Endothelial cell of umbilical vein (primary cell): ENCODE results near the gene MAML2. TPM values are rescaled to one million over a fixed set of nuclear protein-coding genes. Genes with fewer than 3 reads are reported as not detected.

ENCODE experiments used
- BruUV-seq: library from RNA; stranded (reverse); fragments of 400-500 nt; replicated peaks from 2 replicates; lab custom pipeline; 2021; lab: Mats Ljungman, UMichigan
- CTCF ChIA-PET: fragments of 300-600, 350-600 bp; sonication (Branson Sonifier 250); formaldehyde crosslinking; loops from one replicate; lab custom pipeline; 2021; ENCODE audit warnings: antibody characterized with exemption, inconsistent platforms; lab: Charles Lee
- POLR2A ChIA-PET: fragments of 300-600, 350-600 bp; sonication (Branson Sonifier 250); formaldehyde crosslinking; loops from one replicate; lab custom pipeline; 2021; ENCODE audit warnings: antibody characterized with exemption, inconsistent platforms; lab: Charles Lee
- DNase-seq: peaks from one replicate; pipeline ENCODE4 v3.0.0-alpha.2; 2011; ENCODE audit warnings: low read depth, low spot score
- FAIRE-seq: peaks from 2 replicates; lab custom pipeline; 2011; peaks lifted over from hg19 to GRCh38; lab: Jason Lieb, UNC
- H2AFZ ChIP-seq: 2 replicates; pipeline ENCODE4 v1.6.0; 2012; ENCODE audit warnings: low read depth, low read length, control low read depth, inconsistent platforms
- H3K27ac ChIP-seq: 2 replicates; pipeline ENCODE4 v1.5.1; 2011; ENCODE audit warnings: low read depth, mild to moderate bottlenecking, control low read depth, low read length, moderate library complexity; ENCODE audit not compliant: insufficient read depth
- H3K27me3 ChIP-seq, 2 experiments: 2 replicates each; pipeline versions ENCODE4 v1.6.0 to v1.6.1; 2011; ENCODE audit warnings: low read length in 2 of 2, mixed read lengths in 1 of 2; ENCODE audit not compliant: control insufficient read depth in 2 of 2, insufficient read depth in 2 of 2
- H3K36me3 ChIP-seq, 2 experiments: 2 replicates in 1 of 2; 3 replicates in 1 of 2; pipeline ENCODE4 v1.5.1; 2011; ENCODE audit warnings: low read length in 2 of 2, mild to moderate bottlenecking in 1 of 2, moderate library complexity in 1 of 2; ENCODE audit not compliant: control insufficient read depth in 2 of 2, insufficient read depth in 2 of 2; ENCODE audit errors: extremely low read depth in 1 of 2
- H3K4me1 ChIP-seq: 3 replicates; pipeline ENCODE4 v1.5.1; 2011; ENCODE audit warnings: mild to moderate bottlenecking, low read length; ENCODE audit not compliant: control insufficient read depth, insufficient read depth; ENCODE audit errors: extremely low read depth
- H3K4me2 ChIP-seq: 2 replicates; pipeline ENCODE4 v1.6.1; 2011; ENCODE audit warnings: low read length, control low read depth, mixed read lengths; ENCODE audit not compliant: insufficient read depth
- H3K4me3 ChIP-seq, 3 experiments: fragments of 200-600 bp in 1 of 3; sonication (generic), shearing (Covaris generic) in 1 of 3; replicated peaks in 1 of 3; 2 replicates each; pipeline ENCODE4 v1.5.1; 2011 to 2016; ENCODE audit warnings: control low read depth in 3 of 3, low read length in 3 of 3, mild to moderate bottlenecking in 2 of 3, inconsistent platforms in 1 of 3, low read depth in 1 of 3, moderate library complexity in 1 of 3; ENCODE audit not compliant: insufficient read depth in 1 of 3
- H3K79me2 ChIP-seq: 2 replicates; pipeline ENCODE4 v1.6.0; 2012; ENCODE audit warnings: low read length, inconsistent platforms; ENCODE audit not compliant: control insufficient read depth, insufficient read depth
- H3K9ac ChIP-seq: replicated peaks from 2 replicates; pipeline ENCODE3; 2011; ENCODE audit warnings: low read length, control low read depth; ENCODE audit not compliant: insufficient read depth; ENCODE audit errors: extremely low read depth
- H3K9me1 ChIP-seq: replicated peaks from 3 replicates; pipeline ENCODE4 v1.6.0; 2011; ENCODE audit warnings: mild to moderate bottlenecking, low read length; ENCODE audit not compliant: control insufficient read depth, insufficient read depth; ENCODE audit errors: extremely low read depth
- H3K9me3 ChIP-seq: replicated peaks from 2 replicates; pipeline ENCODE4 v1.5.1; 2012; ENCODE audit warnings: low read length, inconsistent platforms; ENCODE audit not compliant: control insufficient read depth, insufficient read depth
- H4K20me1 ChIP-seq: replicated peaks from 2 replicates; pipeline ENCODE3; 2011; ENCODE audit warnings: mild to moderate bottlenecking, low read length; ENCODE audit not compliant: control insufficient read depth, insufficient read depth; ENCODE audit errors: extremely low read depth
- GATA2 ChIP-seq: IDR thresholded peaks from 2 replicates; pipeline ENCODE4 v1.7.0; 2011; ENCODE audit warnings: low read depth, mild to moderate bottlenecking, moderate library complexity, mixed read lengths, low read length; ENCODE audit not compliant: insufficient read length, insufficient read depth
- JUN ChIP-seq: IDR thresholded peaks from 2 replicates; pipeline ENCODE4 v1.6.1; 2011; ENCODE audit warnings: borderline replicate concordance, low read depth; ENCODE audit not compliant: insufficient read length, insufficient read depth
- POLR2AphosphoS5 ChIP-seq: IDR thresholded peaks from 2 replicates; pipeline ENCODE4 v1.6.1; 2012; ENCODE audit warnings: low read depth, mild to moderate bottlenecking, control low read depth, low read length, moderate library complexity; ENCODE audit not compliant: insufficient read depth
- dilution Hi-C: fragments of 300-500 bp; cut with MboI; formaldehyde crosslinking; loops from one replicate; pipeline ENCODE4 v1.15.0; 2019; ENCODE audit warnings: low sequenced_read_pairs; ENCODE audit not compliant: extremely low pct_ligation_motif_present
- intact Hi-C: fragments of 100-400 bp; cut with micrococcal nuclease; formaldehyde crosslinking; loops from one replicate; pipeline ENCODE4 v1.10.0; 2022
- polyA plus RNA-seq, 4 experiments: library from polyadenylated mRNA; depleted of rRNA in 3 of 4; stranded (reverse) in 3 of 4; unstranded in 1 of 4; fragments of >200 nt; gene quantifications; 2 replicates each; pipeline versions ENCODE4 v1.2.1 to v1.2.3, GENCODE V29; 2011 to 2012; ENCODE audit warnings: missing spikeins in 1 of 4
- total RNA-seq: library from RNA; stranded (reverse); gene quantifications from 2 replicates; pipeline ENCODE4 v1.2.3, GENCODE V29; 2021
- TF ChIP-seq, protein P1 (sequence below), 2 donors: IDR thresholded peaks; 1 replicate in 1 of 2; 2 replicates in 1 of 2; pipeline ENCODE4 v1.5.1; 2011; ENCODE audit warnings: low read length in 2 of 2, mild to moderate bottlenecking in 2 of 2, moderate library complexity in 2 of 2, control low read depth in 1 of 2, inconsistent platforms in 1 of 2, low read depth in 1 of 2; ENCODE audit not compliant: insufficient read depth in 1 of 2; ENCODE audit errors: extremely low read depth in 1 of 2

MAML2 gene
- total and polyA plus RNA-seq, 2 donors (not counting 3 experiments of a cell fraction or from before 2014, with no cell fraction given) = 12.4 to 16.8 TPM

DNA sequence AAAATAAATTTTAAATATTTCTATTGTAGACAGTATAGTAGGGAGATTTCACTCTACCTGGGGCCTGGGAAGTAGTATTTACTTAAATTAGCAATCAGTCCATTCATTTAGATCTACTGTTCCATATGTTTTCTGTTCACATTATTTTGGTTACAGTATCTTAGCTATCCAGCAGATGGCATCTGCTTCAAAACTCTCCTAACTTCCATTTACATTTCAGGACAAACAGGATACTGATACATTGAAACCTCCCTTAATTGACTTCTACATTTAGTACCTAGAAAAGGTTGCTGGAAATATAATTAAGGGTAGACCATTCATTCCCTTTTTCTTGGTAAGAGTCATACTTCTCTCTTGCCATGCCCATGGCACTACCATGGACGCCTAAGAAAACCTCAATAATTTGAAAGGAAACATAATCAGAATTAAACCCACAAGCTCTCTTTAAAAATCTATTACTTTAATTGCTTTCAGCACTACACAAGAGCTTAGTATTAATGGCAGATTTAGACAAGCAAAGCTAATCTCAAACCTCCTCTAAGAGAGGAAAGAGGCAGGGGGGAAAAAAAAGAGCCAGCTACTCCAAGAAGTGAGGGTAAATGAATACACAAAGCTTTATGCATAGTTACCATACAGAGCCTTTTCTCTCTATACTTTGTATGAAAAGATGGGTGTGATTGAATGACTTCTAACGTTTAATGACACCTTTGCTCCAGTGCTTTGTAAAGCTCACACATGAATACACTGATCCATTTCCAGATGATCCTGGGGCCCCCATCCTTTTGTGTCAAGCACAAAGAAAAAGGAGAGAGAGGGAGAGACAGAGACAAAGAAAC, 287.9 kb downstream of the MAML2 start:
- H2AFZ ChIP-seq = no peak overlapping the region
- H4K20me1 ChIP-seq = no peaks in the 10 kb centered on the region
- BruUV-seq = no TSS peak
- TF ChIP-seq POLR2AphosphoS5 = no peak
- TF ChIP-seq JUN = no peak
- TF ChIP-seq, protein P1, sequence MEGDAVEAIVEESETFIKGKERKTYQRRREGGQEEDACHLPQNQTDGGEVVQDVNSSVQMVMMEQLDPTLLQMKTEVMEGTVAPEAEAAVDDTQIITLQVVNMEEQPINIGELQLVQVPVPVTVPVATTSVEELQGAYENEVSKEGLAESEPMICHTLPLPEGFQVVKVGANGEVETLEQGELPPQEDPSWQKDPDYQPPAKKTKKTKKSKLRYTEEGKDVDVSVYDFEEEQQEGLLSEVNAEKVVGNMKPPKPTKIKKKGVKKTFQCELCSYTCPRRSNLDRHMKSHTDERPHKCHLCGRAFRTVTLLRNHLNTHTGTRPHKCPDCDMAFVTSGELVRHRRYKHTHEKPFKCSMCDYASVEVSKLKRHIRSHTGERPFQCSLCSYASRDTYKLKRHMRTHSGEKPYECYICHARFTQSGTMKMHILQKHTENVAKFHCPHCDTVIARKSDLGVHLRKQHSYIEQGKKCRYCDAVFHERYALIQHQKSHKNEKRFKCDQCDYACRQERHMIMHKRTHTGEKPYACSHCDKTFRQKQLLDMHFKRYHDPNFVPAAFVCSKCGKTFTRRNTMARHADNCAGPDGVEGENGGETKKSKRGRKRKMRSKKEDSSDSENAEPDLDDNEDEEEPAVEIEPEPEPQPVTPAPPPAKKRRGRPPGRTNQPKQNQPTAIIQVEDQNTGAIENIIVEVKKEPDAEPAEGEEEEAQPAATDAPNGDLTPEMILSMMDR (IDR thresholded peaks at IDR 0.05; ENCODE audit: extremely low read depth in 1 of 2, insufficient read depth in 1 of 2, low read depth in 1 of 2, low read length in 2 of 2) = peak; percentile 37 to 39
- TF ChIP-seq GATA2 = no peak
- intact Hi-C loops = loop anchor here (1.0 to 2.0 kb wide), 8 partner anchors 58 to 338 kb away; partner anchors contain the start of gene MAML2
- DNase-seq (peak; percentile 71), FAIRE-seq (peak; percentile 52)
- H3K27me3 ChIP-seq = no peaks in the 10 kb centered on the region
- H3K79me2 ChIP-seq = no peaks in the 10 kb centered on the region
- no peaks in the 10 kb centered on the region for H3K9me3 ChIP-seq
- H3K27ac ChIP-seq = no peak overlapping the region
- peaks cover 14% of the 10 kb centered on the region for H3K4me1 ChIP-seq
- H3K36me3 ChIP-seq = no peaks in the 10 kb centered on the region
- H3K9me1 ChIP-seq = no peaks in the 10 kb centered on the region
- dilution Hi-C loops = no loop called here
- no peak overlapping the region for H3K4me2 ChIP-seq
- POLR2A ChIA-PET = interaction anchor here (0.6 to 1.3 kb wide), 2 partner anchors 271 to 288 kb away, joined by 4 read pairs; partner anchors contain the start of gene MAML2
- no peak overlapping the region for H3K9ac ChIP-seq
- CTCF ChIA-PET = interaction anchor here (0.7 to 7.2 kb wide), 63 partner anchors 8 to 371 kb away, joined by 3 to 215 read pairs (median 5); partner anchors contain the start of genes CCDC82, JRKL, MAML2 and MTMR2
- H3K4me3 ChIP-seq = no peak overlapping the region
